RWPE1 (cell line): Measurements from ENCODE around the gene SHOC2.

Source experiments
- CTCF ChIA-PET: fragments of 350-600 bp; sonication (Branson Sonifier 250); formaldehyde crosslinking; extraction: SDS; loops from one replicate; lab custom pipeline; 2021; lab: Yijun Ruan, JAX
- POLR2A ChIA-PET: fragments of 400-600 bp; formaldehyde crosslinking; extraction: SDS; loops from one replicate; lab custom pipeline; 2020; ENCODE audit warnings: antibody characterized with exemption; ENCODE audit not compliant: low non-redundant PET; lab: Yijun Ruan, JAX
- DNase-seq: peaks from one replicate; pipeline ENCODE4 v3.0.0; 2012; ENCODE audit warnings: low spot score
- H3K27ac ChIP-seq: fragments of 450-650 bp; 2 replicates; pipeline ENCODE4 v1.5.1; 2017
- CTCF ChIP-seq: fragments of 450-650 bp; conservative IDR thresholded peaks from 2 replicates; pipeline ENCODE4 v1.5.1; 2017; ENCODE audit warnings: low read depth, mild to moderate bottlenecking

Gene SHOC2

DNA sequence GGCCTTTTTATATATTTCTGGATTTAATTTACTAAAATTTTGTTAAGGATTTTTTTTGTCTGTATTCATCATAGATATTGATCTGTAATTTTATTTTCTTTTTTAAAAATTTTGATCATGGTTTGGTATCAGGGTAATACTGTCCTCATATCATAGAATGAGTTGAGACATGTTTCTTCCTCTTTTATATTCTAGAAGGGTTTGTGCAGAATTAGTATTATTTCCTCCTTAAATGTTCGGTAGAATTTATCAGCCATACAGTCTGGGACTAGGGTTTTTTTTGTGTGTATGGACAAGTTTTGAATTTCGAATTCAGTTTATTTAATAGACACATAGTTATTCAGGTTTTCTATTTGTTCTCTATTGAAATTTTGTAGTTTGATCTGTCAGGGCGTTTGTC, 54.0 kb downstream of the SHOC2 start:
- DNase-seq, result no peak
- POLR2A ChIA-PET, result no interaction called here
- no peak for TF ChIP-seq CTCF
- CTCF ChIA-PET, result no interaction called here
- H3K27ac ChIP-seq, result no peak overlapping the region

- no peak for DNase-seq
- POLR2A ChIA-PET, result no interaction called here
- no peak for TF ChIP-seq CTCF
- no peak overlapping the region for H3K27ac ChIP-seq
- CTCF ChIA-PET, result no interaction called here
Measured at GRCh38 chr10:110976577-110976976, 57.2 kb downstream of the SHOC2 start.

DNA sequence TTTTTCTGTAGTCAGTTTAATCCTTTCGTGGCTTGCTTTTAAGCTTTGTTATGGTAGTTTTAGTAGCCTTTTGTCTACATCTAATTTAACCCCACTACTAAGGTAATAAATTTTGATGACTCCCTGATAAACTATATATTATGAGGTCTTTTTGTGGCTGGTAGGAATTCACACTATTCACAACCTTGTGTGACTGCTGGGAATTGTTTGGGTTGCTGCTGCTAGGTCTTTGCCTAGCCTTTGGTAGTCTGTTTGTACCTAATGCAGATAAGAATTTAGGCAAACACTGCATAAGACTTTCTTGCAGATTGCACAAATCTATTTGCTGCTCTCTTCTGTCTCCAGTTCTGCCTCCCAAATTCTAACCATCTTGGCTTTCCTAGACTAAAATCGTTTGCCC, 58.3 kb downstream of the SHOC2 start:
- H3K27ac ChIP-seq, result no peak overlapping the region
- TF ChIP-seq CTCF, result no peak
- DNase-seq, result no peak
- ChIA-PET CTCF (no interaction called here), POLR2A (no interaction called here)

DNA sequence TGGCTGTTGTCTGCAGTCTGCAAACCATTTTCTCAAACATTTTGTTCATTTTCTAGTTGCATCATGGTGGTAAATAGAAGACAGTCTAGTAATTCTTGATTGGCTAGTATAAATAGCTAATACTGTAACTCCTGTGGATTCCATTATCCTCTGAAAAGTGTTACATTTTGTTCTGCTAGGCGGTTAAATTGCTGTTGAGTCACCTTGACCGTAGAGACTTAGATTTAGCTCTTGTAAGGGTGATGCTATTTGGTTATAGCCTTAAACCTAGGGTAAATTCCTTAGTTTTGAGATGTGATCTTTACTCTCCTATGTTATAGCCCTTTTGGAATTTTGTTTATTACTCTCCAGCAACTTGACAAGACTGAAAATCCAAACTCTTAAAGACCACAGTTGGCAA, 58.8 kb downstream of the SHOC2 start:
- H3K27ac ChIP-seq, result no peak overlapping the region
- ChIA-PET POLR2A (no interaction called here), CTCF (no interaction called here)
- DNase-seq, result no peak
- TF ChIP-seq CTCF, result no peak

GRCh38 chr10:110979611-110980010, 60.2 kb downstream of the SHOC2 start:
- no peak for DNase-seq
- POLR2A ChIA-PET, result no interaction called here
- no peak for TF ChIP-seq CTCF
- no peak overlapping the region for H3K27ac ChIP-seq
- CTCF ChIA-PET, result no interaction called here

GRCh38 chr10:110980807-110981206, 61.4 kb downstream of the SHOC2 start:
- DNase-seq, result no peak
- no peak overlapping the region for H3K27ac ChIP-seq
- CTCF ChIA-PET, result interaction anchor here (0.6 kb wide), 1 partner anchor 328 kb away, joined by 7 read pairs; no protein-coding TSS in a partner anchor
- no peak for TF ChIP-seq CTCF
- POLR2A ChIA-PET, result no interaction called here

GRCh38 chr10:110983466-110983865, 64.1 kb downstream of the SHOC2 start:
- CTCF ChIA-PET, result no interaction called here
- H3K27ac ChIP-seq, result no peak overlapping the region
- POLR2A ChIA-PET, result no interaction called here
- no peak for DNase-seq
- TF ChIP-seq CTCF, result no peak
